ENCODE data around the gene CAGE1.

CAGE1 gene

DNA sequence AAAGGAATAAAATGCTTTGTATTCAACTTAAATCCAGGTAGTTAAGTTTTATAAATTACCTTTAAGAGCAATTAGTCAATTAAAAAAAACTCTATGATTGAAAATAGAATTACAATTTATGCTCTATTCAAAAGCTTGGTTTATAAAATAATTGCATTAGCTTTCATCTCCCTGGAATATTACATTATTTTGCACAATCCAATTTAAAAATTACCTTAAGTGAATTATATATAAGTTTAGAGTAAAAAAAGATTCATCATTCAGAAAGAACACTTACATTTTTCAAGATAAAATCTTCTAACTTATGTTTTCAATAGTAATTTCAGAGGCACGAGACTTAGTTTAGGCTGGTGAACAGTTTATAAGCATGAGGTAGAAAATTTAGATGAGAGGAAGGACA, 91.4 kb downstream of the CAGE1 start:
- H3K79me2 ChIP-seq, result peaks cover 4% of the 10 kb centered on the region
- H3K4me1 ChIP-seq, result peaks cover 4% of the 10 kb centered on the region
- no peaks in the 10 kb centered on the region for H3K9me3 ChIP-seq (ENCODE audit: control insufficient read depth, low read length)
- TF ChIP-seq, protein P1, sequence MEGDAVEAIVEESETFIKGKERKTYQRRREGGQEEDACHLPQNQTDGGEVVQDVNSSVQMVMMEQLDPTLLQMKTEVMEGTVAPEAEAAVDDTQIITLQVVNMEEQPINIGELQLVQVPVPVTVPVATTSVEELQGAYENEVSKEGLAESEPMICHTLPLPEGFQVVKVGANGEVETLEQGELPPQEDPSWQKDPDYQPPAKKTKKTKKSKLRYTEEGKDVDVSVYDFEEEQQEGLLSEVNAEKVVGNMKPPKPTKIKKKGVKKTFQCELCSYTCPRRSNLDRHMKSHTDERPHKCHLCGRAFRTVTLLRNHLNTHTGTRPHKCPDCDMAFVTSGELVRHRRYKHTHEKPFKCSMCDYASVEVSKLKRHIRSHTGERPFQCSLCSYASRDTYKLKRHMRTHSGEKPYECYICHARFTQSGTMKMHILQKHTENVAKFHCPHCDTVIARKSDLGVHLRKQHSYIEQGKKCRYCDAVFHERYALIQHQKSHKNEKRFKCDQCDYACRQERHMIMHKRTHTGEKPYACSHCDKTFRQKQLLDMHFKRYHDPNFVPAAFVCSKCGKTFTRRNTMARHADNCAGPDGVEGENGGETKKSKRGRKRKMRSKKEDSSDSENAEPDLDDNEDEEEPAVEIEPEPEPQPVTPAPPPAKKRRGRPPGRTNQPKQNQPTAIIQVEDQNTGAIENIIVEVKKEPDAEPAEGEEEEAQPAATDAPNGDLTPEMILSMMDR (IDR thresholded peaks at IDR 0.05), result no peak
- no peaks in the 10 kb centered on the region for H3K36me3 ChIP-seq (ENCODE audit: control insufficient read depth, insufficient read depth, low read length)
- no peak overlapping the region for H2AFZ ChIP-seq
- no peak overlapping the region for H3K4me2 ChIP-seq (ENCODE audit: low read length)
- no peak overlapping the region for H3K9ac ChIP-seq
- no peak overlapping the region for H3K4me3 ChIP-seq (ENCODE audit: low read depth, low read length)
- no peak overlapping the region for H3K27ac ChIP-seq
- H3K27me3 ChIP-seq (ENCODE audit: control insufficient read depth, insufficient read depth, low read length), result no peaks in the 10 kb centered on the region

DNA sequence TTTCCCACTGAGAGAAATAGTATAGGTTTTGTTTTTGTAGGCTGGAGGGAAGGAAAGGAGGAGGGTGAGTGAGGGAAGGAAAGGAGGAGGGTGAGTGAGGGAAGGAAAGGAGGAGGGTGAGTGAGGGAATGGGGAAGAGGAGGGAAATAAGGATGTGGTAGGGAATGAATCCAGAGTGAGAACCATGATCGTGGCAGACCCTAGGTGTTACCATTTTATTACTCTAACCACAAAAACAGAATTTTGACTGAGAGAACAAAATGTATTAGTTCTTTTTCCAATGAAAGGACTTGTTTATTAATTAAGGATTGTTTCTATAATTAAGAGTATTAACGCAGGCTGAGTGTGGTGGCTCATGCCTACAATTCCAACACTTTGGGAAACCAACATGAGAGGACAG, 92.9 kb downstream of the CAGE1 start:
- Histone ChIP-seq H3K4me2 (ENCODE audit: low read length) (no peak overlapping the region), H3K9me3 (ENCODE audit: control insufficient read depth, low read length) (no peaks in the 10 kb centered on the region), H3K9ac (no peak overlapping the region), H3K4me3 (ENCODE audit: low read depth, low read length) (no peak overlapping the region), H3K27ac (no peak overlapping the region), H3K27me3 (ENCODE audit: control insufficient read depth, insufficient read depth, low read length) (no peaks in the 10 kb centered on the region), H3K36me3 (ENCODE audit: control insufficient read depth, insufficient read depth, low read length) (no peaks in the 10 kb centered on the region), H3K4me1 (peaks cover 4% of the 10 kb centered on the region), H2AFZ (no peak overlapping the region), H3K79me2 (peaks cover 4% of the 10 kb centered on the region)
- TF ChIP-seq, protein P1 (IDR thresholded peaks at IDR 0.05), result no peak

DNA sequence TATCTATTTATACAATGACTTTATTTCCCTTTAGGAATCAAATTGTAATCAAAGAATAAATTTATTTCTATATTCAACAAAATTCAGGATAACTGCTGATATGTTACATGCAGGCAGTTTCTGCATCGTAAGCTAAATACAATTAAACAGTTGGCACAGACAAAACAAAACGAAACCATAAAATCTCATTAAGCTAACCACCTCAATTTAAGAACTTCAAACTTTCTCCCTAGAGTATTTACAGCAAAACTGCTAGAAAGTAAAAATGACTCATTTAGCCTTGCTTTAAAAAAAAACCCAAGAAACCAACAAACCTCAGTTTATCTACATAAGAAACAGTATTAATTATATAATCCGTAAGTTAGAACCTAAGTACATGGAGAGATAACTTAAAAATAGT, 93.6 kb downstream of the CAGE1 start:
- H3K4me1 ChIP-seq, result peaks cover under 1% of the 10 kb centered on the region
- no peak overlapping the region for H3K27ac ChIP-seq
- H2AFZ ChIP-seq, result no peak overlapping the region
- no peak overlapping the region for H3K4me2 ChIP-seq (ENCODE audit: low read length)
- no peaks in the 10 kb centered on the region for H3K36me3 ChIP-seq (ENCODE audit: control insufficient read depth, insufficient read depth, low read length)
- TF ChIP-seq, protein P1 (IDR thresholded peaks at IDR 0.05), result no peak
- H3K27me3 ChIP-seq (ENCODE audit: control insufficient read depth, insufficient read depth, low read length), result no peaks in the 10 kb centered on the region
- peaks cover 4% of the 10 kb centered on the region for H3K79me2 ChIP-seq
- no peak overlapping the region for H3K9ac ChIP-seq
- H3K9me3 ChIP-seq (ENCODE audit: control insufficient read depth, low read length), result no peaks in the 10 kb centered on the region
- no peak overlapping the region for H3K4me3 ChIP-seq (ENCODE audit: low read depth, low read length)

DNA sequence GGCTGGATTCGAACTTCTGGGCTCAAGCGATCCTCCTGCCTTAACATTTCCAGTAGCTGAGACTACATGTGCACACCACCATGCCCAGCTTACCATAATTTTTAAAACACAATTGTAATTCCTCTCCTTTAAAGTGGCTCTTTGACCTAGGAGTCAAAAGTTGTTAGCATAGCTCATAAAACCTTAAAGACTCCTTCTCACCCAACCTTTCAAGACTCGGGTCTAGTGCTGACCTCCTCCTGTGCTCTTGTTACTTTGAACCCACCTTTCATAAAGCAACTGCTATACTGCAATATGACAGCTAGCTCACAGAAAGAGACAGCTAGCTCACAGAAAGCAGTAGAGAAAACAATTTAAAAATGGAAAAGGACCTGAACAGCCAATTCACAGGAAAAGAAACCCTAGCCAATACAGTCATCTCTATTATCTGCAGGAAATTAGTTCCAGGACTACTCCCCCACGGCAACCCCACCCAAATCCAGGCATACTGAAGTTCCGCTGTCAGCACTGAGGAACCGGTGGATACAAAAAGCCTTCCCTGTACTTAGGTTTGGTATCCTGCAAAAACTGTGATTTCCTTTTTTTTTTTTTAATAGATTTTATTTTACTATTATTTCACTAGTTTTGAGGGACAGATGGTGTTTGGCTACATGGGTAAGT, 96.8 kb downstream of the CAGE1 start:
- H3K4me1 ChIP-seq, result no peaks in the 10 kb centered on the region
- H3K36me3 ChIP-seq (ENCODE audit: control insufficient read depth, insufficient read depth, low read length), result no peaks in the 10 kb centered on the region
- H3K9ac ChIP-seq, result no peak overlapping the region
- no peaks in the 10 kb centered on the region for H3K9me3 ChIP-seq (ENCODE audit: control insufficient read depth, low read length)
- TF ChIP-seq, protein P1 (IDR thresholded peaks at IDR 0.05), result no peak
- no peak overlapping the region for H3K27ac ChIP-seq
- H3K4me2 ChIP-seq (ENCODE audit: low read length), result no peak overlapping the region
- H2AFZ ChIP-seq, result no peak overlapping the region
- H3K79me2 ChIP-seq, result peaks cover 4% of the 10 kb centered on the region
- no peak overlapping the region for H3K4me3 ChIP-seq (ENCODE audit: low read depth, low read length)
- H3K27me3 ChIP-seq (ENCODE audit: control insufficient read depth, insufficient read depth, low read length), result no peaks in the 10 kb centered on the region

DNA sequence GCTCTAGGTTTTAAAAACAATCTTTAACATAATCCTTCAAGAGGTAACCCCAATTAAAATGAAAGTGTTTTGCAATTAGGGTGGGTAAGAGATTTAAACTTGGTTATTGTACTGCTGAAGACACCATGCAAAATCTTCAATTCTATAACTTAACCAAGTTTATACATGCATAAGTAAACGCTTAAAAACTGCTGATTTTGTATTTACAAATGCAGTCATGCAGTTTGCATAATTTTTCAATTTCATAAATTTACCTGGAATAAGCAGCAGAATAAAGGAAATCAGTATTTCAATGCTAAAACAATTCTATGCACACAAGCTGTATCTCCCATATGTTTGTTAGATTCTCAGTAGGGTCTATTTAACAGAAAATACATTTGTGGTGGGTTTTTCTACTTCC, 99.5 kb downstream of the CAGE1 start:
- Histone ChIP-seq H3K79me2 (no peaks in the 10 kb centered on the region), H3K4me1 (no peaks in the 10 kb centered on the region), H3K4me3 (ENCODE audit: low read depth, low read length) (no peak overlapping the region), H3K9me3 (ENCODE audit: control insufficient read depth, low read length) (no peaks in the 10 kb centered on the region), H3K27ac (no peak overlapping the region), H3K9ac (no peak overlapping the region), H3K27me3 (ENCODE audit: control insufficient read depth, insufficient read depth, low read length) (no peaks in the 10 kb centered on the region), H3K4me2 (ENCODE audit: low read length) (no peak overlapping the region), H3K36me3 (ENCODE audit: control insufficient read depth, insufficient read depth, low read length) (no peaks in the 10 kb centered on the region), H2AFZ (no peak overlapping the region)
- TF ChIP-seq, protein P1 (IDR thresholded peaks at IDR 0.05), result no peak
